GM21360 (cell line): Measurements from ENCODE around the gene HUS1B.
A peak's percentile ranks its signal among the peaks of the same experiment; 100 is the strongest.
"Not testable (repeated sequence)": the region's sequence is repeated elsewhere in the genome, so short reads cannot be mapped to it uniquely, and the experiment has no call there.

Experiments
- ATAC-seq: cut with Tn5 transposase; IDR thresholded peaks from one replicate; pipeline ENCODE4 v1.9.1; 2021; ENCODE audit warnings: mild to moderate bottlenecking, moderate library complexity; ENCODE audit not compliant: unreplicated experiment

HUS1B gene

DNA sequence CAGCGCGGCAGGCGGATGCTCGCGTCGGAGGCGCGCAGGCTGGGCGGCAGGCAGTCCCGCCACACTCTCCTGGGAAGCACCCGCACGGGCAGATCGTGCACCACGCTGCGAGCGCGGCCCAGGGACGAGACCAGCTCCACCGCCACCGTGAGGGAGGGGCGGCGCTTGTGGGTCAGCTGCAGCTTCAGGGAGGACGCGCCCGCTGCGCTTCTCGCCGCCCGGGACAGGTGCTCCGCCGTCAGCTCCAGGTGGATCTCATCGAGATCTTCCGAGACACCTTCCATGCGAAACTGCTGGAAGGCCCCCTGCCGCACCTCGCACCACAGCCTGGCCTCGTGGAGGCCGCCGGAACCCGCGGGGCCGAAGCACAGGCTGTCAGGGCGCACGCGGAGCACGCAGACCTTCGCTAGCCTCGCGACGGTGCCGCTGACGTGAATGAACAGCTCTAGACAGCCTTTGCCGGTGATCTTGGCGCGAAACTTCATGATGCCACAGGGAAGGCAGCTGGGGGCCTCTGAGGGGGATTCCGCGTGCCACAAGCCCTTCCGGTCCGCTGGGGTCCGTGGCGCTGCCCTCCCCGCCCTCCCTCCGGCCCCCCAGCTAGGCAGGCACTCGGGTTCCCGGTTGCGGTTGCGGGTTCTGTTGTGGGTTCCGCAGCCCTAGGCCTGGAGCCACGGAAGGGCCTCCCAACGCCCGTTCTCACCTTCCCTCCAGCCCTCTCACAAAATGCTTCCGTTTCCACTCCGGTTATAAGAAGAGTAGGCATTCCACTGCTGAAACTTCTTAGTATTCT, at the start of gene HUS1B:
Gene HUS1B (minus strand): TSS at position 641 of the 793 bp plus-strand sequence. CDS start 156 bp downstream, at position 485.
- no peak for ATAC-seq

DNA sequence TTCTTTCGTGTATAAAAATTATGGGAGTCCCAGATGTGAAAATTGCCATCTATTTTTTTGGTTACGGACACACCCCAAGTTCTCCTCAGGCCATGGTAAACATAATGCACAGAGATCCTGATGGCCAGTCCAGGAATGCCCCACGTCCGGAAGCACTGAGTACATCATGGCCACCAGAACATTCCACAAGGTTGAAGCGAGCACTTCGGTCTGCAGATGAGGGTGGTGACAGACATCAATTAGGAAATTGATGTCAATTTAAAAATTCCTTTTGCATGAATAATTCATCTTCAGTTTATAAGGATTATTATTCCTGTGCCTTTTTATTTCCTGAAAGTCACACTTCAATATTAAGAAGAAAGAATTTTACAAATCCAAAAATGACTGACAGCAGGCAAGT, 49.2 kb upstream of the HUS1B start:
- ATAC-seq, result no peak

DNA sequence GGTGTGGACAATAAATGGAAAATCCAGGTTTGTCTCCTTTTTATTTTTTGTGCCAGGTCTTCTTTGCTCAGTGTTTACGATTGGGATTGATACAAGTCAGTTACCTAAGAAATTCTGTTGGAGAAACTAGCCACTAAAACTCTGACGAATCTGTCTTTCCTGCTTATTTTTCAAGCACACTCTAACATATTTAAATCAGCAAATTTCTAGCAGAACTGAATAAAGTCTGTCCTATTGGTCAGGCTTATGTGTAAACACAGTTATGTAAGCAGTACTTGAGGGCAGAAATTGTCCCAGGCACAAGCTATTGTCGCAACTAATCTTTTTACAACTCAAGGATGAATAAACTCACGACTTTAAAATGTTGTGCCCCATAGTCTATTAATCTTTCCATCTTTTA, 48.1 kb upstream of the HUS1B start:
- ATAC-seq, result no peak

DNA sequence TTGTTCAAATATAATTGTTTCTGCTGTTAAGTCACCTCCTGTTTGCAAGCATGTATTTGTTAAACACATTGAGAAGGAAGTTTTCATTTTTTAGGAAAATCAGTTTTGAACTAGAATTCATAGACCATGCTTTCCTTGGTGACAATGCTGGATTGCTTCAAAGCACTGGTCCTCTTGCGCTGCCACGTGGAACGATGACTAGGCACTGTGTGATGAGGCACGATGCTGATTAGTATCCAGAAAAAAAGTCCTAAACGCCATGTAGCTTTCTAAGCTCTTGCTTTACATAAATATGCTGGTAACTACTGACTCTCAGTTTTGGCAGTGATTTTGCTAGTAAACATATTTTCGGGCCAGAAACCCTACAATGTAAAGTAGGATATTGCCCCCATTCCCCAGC, 47.1 kb upstream of the HUS1B start:
- ATAC-seq, result no peak

DNA sequence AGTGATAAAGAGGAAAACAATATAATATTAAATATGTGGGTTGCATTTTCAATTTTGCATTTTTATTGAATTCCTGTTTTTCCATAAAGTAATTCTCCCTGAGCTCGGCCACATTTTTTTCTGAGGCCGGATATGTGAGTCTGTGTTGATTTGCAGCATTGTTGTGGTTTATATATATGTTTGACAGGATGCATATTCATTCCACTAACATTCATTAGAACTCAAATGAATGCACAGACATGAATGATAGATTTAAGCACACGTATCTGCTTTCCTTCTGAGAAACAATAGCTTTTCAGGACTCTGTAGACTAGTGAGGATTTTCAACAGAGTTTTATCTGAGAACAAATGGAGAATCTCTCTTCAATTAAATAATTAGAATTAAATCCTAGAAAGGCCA, 46.7 kb upstream of the HUS1B start:
- ATAC-seq, result no peak

DNA sequence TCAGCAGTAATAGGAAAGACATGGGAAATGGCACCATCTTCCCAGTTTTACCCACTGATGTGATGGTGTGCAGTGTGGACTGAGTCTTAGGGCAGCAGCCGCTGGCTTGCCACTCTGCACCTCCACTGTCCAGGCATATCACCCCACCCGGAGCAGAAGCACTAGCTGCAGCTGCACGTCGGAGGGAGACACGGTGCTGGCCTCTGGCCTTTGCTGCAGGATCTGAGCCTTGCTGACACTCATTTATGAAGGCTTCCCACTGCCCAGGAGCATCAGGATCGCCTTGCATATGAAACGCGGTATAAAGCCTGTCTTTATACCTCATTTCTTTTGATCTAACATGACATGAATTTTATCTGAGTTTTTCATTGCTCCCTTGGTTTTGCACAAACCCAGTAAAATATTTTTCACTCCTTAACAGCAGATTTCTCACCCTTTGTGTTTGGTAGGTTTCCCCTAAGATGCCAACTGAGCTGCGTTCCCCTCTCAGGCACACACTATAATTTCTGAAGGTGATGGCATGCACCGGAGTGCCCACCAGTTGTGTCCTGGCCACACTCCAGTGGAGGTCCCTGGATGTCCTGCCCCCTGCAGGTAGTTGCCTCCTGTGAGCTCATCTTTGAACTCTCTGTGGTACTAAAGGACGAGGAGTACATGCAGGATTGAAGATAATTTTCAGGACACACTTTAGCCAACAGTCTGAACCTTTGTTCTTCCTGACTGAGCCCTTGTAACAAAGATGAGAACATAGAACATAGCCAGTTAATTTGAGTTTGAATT, 45.0 kb upstream of the HUS1B start:
- no peak for ATAC-seq

DNA sequence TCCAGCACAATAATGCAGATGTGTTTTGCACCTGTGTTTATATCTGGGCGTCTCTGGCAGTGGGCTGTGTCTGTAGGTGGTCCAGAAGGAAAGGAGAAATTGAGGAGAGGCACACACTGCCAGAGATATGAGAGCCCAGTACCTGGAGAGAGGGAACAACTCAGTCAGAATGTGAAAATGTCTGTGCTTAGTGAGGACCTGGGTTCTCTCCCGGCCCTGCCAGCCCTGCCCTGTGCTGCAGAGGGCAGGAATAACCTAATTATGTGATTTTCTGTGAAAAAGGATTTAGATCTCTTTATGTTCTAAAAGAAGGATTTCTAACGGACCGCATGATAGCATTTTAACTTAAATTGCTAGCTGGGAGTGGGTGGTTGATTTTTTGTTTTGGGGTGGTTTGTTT, 44.3 kb upstream of the HUS1B start:
- ATAC-seq, result no peak

DNA sequence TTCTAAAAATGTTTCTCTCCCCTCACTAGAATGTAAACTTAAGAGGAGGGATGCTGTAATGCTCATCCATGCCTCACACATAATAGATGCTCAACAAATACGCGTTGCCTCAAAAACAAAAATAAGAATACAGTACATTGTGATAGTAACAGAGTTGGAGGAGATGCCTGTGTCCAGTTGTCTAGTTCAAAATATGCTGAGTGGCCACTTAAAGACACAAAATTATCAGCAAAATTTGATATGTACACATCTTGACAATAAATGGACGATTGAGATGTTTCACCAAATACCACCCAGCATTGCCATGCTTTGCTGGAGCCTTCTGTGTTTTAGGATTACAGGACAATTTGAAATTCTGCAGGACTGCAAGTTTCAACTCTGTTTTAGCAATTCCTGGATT, 43.6 kb upstream of the HUS1B start:
- ATAC-seq, result no peak

DNA sequence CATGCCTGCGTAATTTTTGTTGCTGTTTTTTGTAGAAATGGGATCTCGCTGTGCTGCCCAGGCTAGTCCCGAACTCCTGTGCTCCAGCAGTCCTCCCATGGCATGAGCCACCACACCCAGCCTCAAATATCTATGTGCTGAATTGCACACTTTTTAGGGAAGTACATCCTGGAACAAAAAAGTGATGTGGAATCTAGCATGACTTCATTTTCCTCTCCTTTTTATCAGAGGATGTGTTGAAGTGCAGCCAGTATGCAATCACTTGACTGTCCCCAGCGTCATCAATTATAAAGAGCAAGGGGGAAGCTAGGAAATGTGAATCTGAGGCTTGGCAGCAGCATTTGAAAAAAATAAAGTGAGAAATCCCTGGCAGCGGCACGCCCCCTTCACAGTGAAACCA, 42.4 kb upstream of the HUS1B start:
- no peak for ATAC-seq

DNA sequence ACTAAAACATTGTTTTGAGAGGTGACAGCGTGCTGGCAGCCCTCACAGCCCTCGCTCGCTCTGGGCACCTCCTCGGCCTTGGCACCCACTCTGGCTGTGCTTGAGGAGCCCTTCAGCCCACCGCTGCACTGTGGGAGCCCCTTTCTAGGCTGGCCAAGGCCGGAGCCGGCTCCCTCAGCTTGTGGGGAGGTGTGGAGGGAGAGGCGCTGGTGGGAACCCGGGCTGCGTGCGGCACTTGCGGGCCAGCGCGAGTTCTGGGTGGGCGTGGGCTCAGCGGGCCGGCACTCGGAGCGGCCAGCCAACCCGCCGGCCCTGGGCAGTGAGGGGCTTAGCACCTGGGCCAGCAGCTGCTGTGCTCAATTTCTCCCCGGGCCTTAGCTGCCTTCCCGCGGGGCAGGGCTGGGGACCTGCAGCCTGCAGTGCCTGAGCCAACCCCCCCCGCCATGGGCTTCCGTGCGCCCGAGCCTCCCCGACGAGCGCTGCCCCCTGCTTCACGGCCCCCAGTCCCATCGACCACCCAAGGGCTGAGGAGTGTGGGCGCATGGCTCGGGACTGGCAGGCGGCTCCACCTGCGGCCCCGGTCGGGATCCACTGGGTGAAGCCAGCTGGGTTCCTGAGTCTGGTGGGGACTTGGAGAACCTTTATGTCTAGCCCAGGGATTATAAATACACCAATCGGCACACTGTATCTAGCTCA, 37.7 kb upstream of the HUS1B start:
- not testable (repeated sequence) for ATAC-seq

DNA sequence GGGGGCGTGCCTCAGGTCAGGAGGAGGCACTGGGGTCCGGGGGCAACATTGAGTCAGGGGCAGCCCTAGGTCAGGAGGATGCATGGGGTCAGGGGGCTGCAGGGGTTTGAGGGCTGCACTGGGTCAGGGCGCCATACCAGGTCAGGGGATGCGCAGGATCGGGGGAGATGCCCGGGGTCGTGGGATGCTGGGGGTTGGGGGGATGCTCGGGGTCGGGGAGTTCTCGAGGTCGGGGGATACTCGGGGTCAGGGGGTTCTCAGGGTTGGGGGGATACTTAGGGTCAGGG, 36.8 kb upstream of the HUS1B start:
- no peak for ATAC-seq

DNA sequence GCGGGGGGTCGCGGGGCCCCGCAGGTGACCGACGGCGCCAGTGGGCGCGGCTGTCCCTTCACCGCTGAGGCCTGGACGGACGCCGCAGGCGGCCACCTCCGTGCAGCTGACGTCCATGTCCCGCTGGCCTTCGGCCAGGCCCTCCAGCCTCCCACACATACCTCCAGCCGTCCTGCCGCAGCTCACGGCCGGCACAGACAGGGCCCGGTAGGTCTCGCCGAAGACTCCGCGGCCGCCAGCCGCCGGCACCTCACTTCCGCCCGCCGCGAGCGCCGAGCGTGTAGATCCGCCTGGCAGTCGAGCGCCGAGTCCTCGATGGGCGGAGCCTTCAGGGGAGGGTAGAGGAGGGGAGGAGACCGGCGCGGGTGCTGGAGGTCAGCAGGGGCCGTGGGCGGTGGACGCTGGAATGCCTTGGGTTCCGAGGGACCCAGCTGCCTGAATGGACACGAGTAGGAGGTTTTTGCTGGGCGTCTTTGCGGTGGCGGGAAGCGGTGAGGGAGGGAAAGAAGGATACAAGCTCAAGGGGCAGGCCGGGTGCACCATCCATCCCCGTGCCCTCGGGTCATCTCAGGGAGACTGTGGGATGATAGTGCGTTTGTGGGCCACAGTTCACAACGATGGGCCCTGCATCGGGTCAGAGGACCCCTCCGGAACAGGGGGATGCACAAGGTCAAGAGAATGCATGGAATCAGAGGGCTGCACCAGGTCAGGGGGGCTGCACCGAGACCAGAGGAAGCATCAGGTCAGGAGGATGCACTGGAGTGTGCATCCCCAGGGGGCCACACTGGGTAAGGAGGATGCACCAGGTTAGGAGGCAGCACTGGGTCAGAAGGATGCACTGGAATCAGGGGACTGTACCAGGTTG, 36.2 kb upstream of the HUS1B start, which contains the start of gene EXOC2:
Gene EXOC2 (minus strand): TSS at position 282 of the 865 bp plus-strand sequence. CDS start 55,321 bp downstream, outside the sequence.
- ATAC-seq, result peak; percentile 86

DNA sequence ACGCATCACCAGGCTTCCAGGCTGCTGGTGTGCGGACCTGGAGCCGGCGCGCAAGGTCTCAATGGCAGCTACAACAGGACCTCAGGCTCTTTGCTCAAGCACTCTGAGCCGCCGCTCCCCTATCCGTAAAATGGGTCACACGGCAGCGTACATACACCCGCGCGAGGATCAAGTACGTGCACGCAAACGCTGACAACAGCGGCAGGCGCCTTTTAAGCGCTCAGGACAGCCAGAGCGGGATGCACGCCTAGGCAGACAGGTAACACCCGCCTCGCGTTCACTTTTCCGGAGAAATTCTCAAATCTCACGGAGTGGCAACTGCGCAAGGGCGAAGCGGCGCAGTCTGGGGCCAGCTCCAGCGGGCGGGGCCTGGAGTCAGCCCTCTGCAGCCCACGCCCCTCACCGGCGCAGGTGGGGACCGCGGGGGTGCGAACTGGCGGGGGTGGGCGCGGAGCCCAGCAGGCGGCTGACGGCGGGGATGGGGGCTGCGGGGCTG, 35.5 kb upstream of the HUS1B start:
- ATAC-seq, result peak; percentile 59

DNA sequence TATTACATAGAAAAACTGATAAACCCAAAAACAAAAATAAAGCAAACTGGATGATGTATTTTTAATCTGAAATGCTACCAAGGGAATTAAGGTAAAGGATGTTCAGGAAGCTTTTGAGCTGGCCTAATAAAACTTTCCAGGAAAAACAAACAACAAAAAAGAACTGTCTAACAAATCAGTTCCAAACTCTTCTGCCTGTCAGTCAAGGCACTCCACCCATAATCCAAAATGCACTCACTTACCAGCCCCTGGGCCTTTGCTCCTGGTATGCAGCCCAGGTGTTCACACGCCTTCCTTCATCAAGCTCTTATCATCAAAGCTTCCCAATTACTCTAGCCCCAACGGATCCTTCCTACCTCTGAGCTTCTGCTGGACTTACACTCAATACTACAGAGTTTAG, 32.3 kb upstream of the HUS1B start:
- ATAC-seq, result no peak

DNA sequence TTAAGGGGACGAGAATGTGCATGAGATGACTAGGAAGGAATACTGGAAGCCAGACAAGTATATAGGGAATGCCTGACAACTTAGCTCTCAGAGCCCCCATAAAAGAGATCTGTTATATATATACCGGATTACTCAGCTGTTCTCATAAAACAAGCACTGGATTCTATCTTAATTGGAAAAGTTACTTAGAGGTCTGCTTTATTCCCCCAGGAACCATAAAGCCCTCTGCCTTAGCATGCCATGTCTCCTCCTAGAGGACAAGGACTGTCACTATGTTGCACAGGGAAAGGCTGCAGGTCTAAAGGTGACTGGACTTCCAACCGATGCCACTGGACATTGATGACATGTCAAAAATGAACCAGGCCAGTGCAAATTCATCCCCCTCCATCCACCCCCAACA, 29.6 kb upstream of the HUS1B start:
- no peak for ATAC-seq

DNA sequence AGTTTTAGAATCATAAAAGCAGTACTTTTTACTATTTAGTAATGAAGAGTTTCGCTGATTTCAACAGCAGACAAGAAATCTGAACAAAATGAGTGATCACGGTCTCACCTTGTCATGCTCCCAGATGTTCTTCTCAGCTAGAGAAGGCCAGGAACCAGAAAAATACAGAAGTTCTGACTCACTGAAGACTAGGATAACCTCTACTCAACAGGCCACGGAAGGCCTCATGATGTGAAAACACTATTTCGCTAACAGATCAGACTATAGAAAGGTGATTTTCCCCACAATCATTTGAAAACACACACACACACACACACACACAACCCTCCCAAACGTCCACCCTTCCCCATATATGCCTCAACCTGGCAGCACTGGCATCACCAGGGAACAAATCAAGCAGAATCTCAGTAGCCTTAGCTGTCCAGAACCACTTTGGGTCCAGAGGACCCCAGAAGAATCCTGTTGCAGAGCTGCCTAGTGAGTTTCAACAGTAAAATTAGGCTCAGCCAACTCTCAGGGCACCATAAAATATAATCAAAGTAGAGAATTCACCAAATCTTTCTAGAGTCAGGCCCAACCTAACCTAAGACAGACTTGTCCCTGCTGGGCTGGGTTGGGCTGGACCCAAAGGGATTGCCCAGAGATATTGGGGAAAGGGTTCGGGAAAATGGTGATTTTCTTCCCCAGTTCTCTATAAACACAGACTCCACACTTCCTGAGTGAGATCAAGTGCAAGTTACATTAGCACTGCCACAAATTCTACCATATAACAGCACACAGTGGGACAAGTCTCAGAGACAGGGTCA, 28.1 kb upstream of the HUS1B start:
- peak; percentile 82 for ATAC-seq

DNA sequence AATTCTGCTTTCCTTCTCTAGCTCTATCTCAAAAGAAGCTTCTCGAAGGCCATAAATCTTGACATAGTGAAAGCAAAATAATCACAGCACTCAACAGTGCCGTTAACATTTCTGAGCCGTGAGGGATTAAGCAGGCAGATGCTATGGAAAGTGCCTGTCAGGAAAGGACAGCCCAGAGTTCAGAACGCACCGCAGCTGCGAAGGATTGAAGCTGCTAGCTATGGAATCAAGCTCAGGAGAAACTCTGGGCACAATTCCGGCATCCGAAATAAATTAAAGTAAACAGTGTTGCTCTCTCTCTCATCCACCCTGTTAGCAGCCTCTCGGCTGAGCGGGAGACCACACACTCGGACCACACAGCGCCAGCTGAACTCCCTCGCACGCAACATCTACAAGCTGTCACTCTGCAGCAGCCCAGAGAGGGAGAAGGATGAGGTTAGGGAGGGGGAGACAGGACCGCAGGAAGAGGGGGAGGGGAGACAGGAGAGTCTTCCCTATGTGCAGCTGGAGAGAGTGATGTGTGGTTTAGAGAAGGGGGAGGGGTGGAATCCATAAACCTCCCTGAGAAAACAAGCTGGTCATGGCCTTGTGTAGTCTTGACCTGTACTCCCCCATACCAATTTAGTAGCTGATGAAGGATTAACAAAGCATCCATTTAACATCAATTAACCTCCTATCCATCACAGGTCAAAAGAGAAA, 27.0 kb upstream of the HUS1B start:
- no peak for ATAC-seq

DNA sequence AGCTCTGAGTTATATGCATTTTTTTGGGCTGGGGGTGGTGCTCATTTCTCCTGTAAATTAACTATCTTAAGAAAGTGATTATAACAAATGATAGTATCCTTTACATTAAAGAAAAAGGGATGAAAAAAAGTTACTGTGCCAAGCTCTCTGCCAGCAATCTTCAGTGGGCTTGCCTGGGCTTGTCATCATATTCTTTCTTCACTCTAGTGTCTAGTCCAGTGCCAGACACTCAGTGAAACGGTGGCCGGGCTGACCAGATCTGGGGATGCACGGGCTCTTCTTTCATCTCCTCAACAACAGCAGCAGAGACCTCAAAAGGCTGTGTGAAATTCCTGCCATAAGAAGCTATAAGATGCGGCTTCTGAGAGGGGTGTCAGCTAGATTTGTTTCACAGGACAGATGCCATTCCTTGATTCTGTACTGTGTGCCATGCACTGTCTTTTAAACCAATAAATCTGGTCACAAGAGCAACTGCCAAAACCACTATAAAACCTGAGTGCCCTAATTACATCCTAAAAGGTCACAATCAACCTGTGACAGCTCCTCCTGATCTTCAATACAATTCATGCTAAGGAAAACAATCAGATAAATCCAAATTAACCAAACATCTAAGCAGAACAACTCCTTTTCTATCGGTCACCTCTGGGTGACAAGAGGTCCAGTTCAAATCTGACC, 23.9 kb upstream of the HUS1B start:
- ATAC-seq, result no peak

DNA sequence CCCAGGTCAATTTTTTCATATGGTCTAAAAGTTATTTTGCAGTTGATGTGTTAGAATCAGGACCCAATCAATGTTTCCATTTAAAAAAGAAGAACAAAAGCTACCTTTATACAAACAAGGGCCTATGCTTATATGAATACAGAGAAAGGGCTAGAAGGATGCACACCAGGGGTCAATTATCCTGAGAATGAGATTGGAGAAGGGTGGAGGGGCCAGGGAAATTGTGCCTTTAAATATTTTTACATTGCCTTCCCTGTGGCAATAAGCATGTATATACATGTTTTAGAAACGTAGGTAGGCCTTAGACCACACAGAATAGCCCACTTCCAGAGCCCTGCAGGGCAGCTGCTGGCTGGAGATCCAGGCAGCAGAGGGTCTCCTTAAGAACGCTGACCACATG, 23.4 kb upstream of the HUS1B start:
- no peak for ATAC-seq
